ENCODE data around the gene GNL3L.
A peak's percentile ranks its signal among the peaks of the same experiment; 100 is the strongest.

Gene GNL3L

DNA sequence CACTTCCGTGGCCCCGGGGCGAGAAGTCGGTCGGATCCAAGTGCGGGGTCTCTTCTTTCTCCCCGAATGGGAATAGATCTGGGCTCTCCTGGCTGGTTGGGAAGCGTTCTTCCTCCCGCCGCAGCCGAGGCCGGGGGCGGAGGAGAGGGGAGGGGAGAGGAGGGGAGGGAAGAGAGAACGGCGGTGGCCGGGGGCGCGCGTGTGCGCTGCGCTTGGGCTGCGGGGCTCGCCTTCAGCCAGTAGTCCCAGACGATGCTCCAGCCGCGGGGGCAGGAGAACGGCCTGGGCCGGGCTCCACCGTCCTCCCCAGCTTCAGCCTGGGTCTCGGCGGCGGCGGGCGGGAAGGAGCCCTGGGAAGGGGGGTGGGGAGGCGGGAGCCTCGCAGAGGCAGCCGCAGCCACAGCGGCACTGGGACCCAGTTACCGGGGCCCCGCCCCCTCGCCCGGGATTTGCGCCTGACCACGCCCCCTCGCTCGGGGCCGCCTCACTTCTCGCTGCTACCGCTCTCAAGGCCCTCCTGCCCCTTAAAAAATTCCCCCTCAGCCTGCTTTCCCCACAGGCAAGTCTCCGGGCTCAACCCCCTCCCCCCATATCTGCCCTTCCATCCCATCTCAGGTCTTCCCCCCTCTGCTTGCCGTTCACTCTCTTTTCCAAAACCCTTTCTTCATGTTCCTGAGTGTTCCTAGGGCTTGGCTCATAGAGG lies 34.1 kb upstream of the GNL3L start, which contains the start of gene FGD1:
Gene FGD1, minus strand, starts transcription at position 421 of the 703 bp plus-strand sequence. CDS start 802 bp downstream, outside the sequence.
- peak; percentile 76 for ATAC-seq
- no peak for TF ChIP-seq ISL1 (CRISPR knock-in tag; IDR thresholded peaks at IDR 0.05)

DNA sequence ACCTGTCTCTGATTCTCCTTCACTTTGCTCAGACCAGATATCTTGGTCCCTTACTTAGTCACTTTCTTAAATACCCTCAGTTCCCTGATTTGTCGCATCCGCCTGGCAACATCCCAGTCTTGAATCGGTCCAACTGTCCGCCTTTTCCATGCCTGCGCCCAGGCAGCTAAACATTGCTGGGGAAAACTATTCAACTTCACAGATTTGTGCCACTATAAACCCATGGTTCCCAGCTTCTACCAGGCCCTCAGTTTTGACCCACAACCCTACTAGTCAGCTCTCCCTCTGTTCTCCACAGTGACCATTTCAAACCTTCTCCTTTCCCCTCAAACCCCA lies 33.5 kb upstream of the GNL3L start:
- TF ChIP-seq RARB (CRISPR knock-in tag; IDR thresholded peaks at IDR 0.05) (no peak), ZNF70 (CRISPR knock-in tag; IDR thresholded peaks at IDR 0.05) (no peak), CSDC2 (CRISPR knock-in tag; IDR thresholded peaks at IDR 0.05) (no peak), ZFP3 (CRISPR knock-in tag; IDR thresholded peaks at IDR 0.05) (no peak), TOX (CRISPR knock-in tag; IDR thresholded peaks at IDR 0.05; ENCODE audit: borderline replicate concordance) (no peak), GLIS3 (CRISPR knock-in tag; IDR thresholded peaks at IDR 0.05) (no peak), SNAI2 (CRISPR knock-in tag; IDR thresholded peaks at IDR 0.05) (no peak), CREB5 (CRISPR knock-in tag; IDR thresholded peaks at IDR 0.05; ENCODE audit: low read depth) (no peak), BACH2 (CRISPR knock-in tag; IDR thresholded peaks at IDR 0.05; ENCODE audit: borderline replicate concordance) (no peak), ISL1 (CRISPR knock-in tag; IDR thresholded peaks at IDR 0.05) (no peak), ZC3H10 (CRISPR knock-in tag; IDR thresholded peaks at IDR 0.05) (no peak), ZNF8 (CRISPR knock-in tag; IDR thresholded peaks at IDR 0.05) (no peak), ZFP30 (CRISPR knock-in tag; IDR thresholded peaks at IDR 0.05) (no peak)
- no peak for ATAC-seq

DNA sequence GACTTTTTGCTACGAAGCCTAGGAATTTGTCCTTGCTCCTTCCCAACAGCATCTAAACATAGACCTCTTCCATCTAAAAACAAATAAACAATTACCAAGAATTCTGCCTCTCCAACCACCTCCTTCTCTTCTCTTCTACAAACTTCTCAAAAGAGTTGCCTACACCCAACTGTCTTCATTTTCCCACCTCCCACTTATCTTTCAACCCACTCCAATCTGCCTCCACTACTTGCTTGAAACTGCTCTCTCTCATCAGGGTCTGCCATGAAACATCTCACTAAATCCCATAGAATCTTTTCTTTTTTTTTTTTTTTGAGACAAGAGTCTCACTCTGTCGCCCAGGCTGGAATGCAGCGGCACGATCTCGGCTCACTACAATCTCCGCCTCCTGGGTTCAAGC lies 33.1 kb upstream of the GNL3L start:
- TF ChIP-seq TOX (CRISPR knock-in tag; IDR thresholded peaks at IDR 0.05; ENCODE audit: borderline replicate concordance) (no peak), PATZ1 (CRISPR knock-in tag; IDR thresholded peaks at IDR 0.05; ENCODE audit: borderline replicate concordance) (no peak), CREB5 (CRISPR knock-in tag; IDR thresholded peaks at IDR 0.05; ENCODE audit: low read depth) (no peak), BACH2 (CRISPR knock-in tag; IDR thresholded peaks at IDR 0.05; ENCODE audit: borderline replicate concordance) (no peak), ZC3H10 (CRISPR knock-in tag; IDR thresholded peaks at IDR 0.05) (no peak), POU6F1 (CRISPR knock-in tag; IDR thresholded peaks at IDR 0.05; ENCODE audit: borderline replicate concordance, low read depth) (no peak), GLIS3 (CRISPR knock-in tag; IDR thresholded peaks at IDR 0.05) (no peak)
- TF ChIP-seq, protein P1, sequence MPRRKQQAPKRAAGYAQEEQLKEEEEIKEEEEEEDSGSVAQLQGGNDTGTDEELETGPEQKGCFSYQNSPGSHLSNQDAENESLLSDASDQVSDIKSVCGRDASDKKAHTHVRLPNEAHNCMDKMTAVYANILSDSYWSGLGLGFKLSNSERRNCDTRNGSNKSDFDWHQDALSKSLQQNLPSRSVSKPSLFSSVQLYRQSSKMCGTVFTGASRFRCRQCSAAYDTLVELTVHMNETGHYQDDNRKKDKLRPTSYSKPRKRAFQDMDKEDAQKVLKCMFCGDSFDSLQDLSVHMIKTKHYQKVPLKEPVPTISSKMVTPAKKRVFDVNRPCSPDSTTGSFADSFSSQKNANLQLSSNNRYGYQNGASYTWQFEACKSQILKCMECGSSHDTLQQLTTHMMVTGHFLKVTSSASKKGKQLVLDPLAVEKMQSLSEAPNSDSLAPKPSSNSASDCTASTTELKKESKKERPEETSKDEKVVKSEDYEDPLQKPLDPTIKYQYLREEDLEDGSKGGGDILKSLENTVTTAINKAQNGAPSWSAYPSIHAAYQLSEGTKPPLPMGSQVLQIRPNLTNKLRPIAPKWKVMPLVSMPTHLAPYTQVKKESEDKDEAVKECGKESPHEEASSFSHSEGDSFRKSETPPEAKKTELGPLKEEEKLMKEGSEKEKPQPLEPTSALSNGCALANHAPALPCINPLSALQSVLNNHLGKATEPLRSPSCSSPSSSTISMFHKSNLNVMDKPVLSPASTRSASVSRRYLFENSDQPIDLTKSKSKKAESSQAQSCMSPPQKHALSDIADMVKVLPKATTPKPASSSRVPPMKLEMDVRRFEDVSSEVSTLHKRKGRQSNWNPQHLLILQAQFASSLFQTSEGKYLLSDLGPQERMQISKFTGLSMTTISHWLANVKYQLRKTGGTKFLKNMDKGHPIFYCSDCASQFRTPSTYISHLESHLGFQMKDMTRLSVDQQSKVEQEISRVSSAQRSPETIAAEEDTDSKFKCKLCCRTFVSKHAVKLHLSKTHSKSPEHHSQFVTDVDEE (CRISPR knock-in tag; IDR thresholded peaks at IDR 0.05): no peak
- ATAC-seq: no peak

DNA sequence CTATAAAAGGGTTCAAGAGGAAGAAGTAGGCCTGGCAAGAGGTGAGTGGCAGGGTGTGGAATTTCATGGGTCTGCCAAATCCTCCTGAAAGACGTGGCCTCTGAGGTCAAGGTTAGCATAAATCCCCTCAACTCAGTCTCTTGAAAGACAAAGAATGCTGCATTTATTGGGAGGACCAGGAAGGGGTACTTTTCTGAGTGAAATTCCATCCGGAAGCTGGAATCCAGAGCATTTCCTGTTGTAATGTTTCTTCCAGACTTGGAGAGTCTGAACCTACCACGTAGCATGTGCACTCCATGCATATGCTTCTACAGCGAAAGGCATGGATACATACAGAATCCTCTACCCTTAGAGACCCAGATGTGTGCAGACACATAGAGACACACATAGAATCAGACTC lies 20.6 kb upstream of the GNL3L start:
- peak; percentile 62; the same call in 2 of the 3 replicates for ATAC-seq

More for the DNA sequence above, 20.6 kb upstream of the GNL3L start:
- no peak for TF ChIP-seq RARB (CRISPR knock-in tag; IDR thresholded peaks at IDR 0.05)
- TF ChIP-seq ZFP30 (CRISPR knock-in tag; IDR thresholded peaks at IDR 0.05): no peak
- no peak for TF ChIP-seq ZNF565 (CRISPR knock-in tag; conservative IDR thresholded peaks at IDR 0.05; ENCODE audit: low read depth)
- TF ChIP-seq ARNTL (CRISPR knock-in tag; IDR thresholded peaks at IDR 0.05; ENCODE audit: borderline replicate concordance, low read depth): no peak
- TF ChIP-seq CSDC2 (CRISPR knock-in tag; IDR thresholded peaks at IDR 0.05): no peak
- TF ChIP-seq POU6F1 (CRISPR knock-in tag; IDR thresholded peaks at IDR 0.05; ENCODE audit: borderline replicate concordance, low read depth): no peak
- no peak for TF ChIP-seq OSR1 (CRISPR knock-in tag; IDR thresholded peaks at IDR 0.05)
- no peak for TF ChIP-seq TOX (CRISPR knock-in tag; IDR thresholded peaks at IDR 0.05; ENCODE audit: borderline replicate concordance)
- TF ChIP-seq SNAI2 (CRISPR knock-in tag; IDR thresholded peaks at IDR 0.05): no peak
- no peak for TF ChIP-seq TCF4 (CRISPR knock-in tag; IDR thresholded peaks at IDR 0.05; ENCODE audit: borderline replicate concordance)
- TF ChIP-seq ZNF8 (CRISPR knock-in tag; IDR thresholded peaks at IDR 0.05): no peak
- TF ChIP-seq ZC3H10 (CRISPR knock-in tag; IDR thresholded peaks at IDR 0.05): no peak
- no peak for TF ChIP-seq ZNF70 (CRISPR knock-in tag; IDR thresholded peaks at IDR 0.05)
- TF ChIP-seq ISL1 (CRISPR knock-in tag; IDR thresholded peaks at IDR 0.05): no peak
- TF ChIP-seq BACH2 (CRISPR knock-in tag; IDR thresholded peaks at IDR 0.05; ENCODE audit: borderline replicate concordance): no peak
- TF ChIP-seq, protein P2, sequence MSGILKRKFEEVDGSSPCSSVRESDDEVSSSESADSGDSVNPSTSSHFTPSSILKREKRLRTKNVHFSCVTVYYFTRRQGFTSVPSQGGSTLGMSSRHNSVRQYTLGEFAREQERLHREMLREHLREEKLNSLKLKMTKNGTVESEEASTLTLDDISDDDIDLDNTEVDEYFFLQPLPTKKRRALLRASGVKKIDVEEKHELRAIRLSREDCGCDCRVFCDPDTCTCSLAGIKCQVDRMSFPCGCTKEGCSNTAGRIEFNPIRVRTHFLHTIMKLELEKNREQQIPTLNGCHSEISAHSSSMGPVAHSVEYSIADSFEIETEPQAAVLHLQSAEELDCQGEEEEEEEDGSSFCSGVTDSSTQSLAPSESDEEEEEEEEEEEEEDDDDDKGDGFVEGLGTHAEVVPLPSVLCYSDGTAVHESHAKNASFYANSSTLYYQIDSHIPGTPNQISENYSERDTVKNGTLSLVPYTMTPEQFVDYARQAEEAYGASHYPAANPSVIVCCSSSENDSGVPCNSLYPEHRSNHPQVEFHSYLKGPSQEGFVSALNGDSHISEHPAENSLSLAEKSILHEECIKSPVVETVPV (CRISPR knock-in tag; IDR thresholded peaks at IDR 0.05): no peak
- no peak for TF ChIP-seq ESRRG (CRISPR knock-in tag; IDR thresholded peaks at IDR 0.05)
